OCI-LY3 (cell line): ENCODE measurements around the gene PLCB1.

Experiments used
- H2AFZ ChIP-seq: fragments of 200-600, 300-600 bp; shearing (Covaris generic); 2 replicates; pipeline ENCODE4 v1.6.0; 2014; ENCODE audit warnings: antibody characterized with exemption, low read depth, low read length
- H3K27ac ChIP-seq: fragments of 200-600, 300-600 bp; sonication (generic); 2 replicates; pipeline ENCODE4 v1.5.1; 2014; ENCODE audit warnings: mild to moderate bottlenecking, low read length, moderate library complexity, mixed read lengths
- H3K27me3 ChIP-seq: fragments of 200-600, 300-600 bp; sonication (generic); 2 replicates; pipeline ENCODE4 v1.6.1; 2014; ENCODE audit warnings: low read depth, low read length, mixed read lengths
- H3K36me3 ChIP-seq: fragments of 200-600, 300-600 bp; sonication (generic); replicated peaks from 2 replicates; pipeline ENCODE3; 2014; ENCODE audit warnings: low read depth, low read length, mixed read lengths
- H3K4me1 ChIP-seq: fragments of 300-600, 200-600 bp; sonication (generic); 2 replicates; pipeline ENCODE4 v1.6.1; 2014; ENCODE audit warnings: low read length, mixed read lengths
- H3K4me2 ChIP-seq: fragments of 200-600, 300-600 bp; sonication (generic); 2 replicates; pipeline ENCODE4 v1.6.1; 2014; ENCODE audit warnings: low read length, mixed read lengths
- H3K4me3 ChIP-seq: fragments of 300-600, 200-600 bp; sonication (generic); 2 replicates; pipeline ENCODE4 v1.5.1; 2014; ENCODE audit warnings: antibody characterized with exemption, mild to moderate bottlenecking, low read length, moderate library complexity
- H3K79me2 ChIP-seq: fragments of 300-600, 200-600 bp; shearing (Covaris generic); 2 replicates; pipeline ENCODE4 v1.6.1; 2014; ENCODE audit warnings: mild to moderate bottlenecking, low read length, mixed read lengths
- H3K9ac ChIP-seq: fragments of 300-600, 200-600 bp; shearing (Covaris generic); 2 replicates; pipeline ENCODE4 v1.6.0; 2014; ENCODE audit warnings: mild to moderate bottlenecking, low read length, moderate library complexity
- H3K9me3 ChIP-seq: fragments of 200-600, 300-600 bp; shearing (Covaris generic); 2 replicates; pipeline ENCODE4 v1.6.1; 2014; ENCODE audit warnings: low read length, mixed read lengths; ENCODE audit not compliant: insufficient read depth
- H4K20me1 ChIP-seq: fragments of 200-600, 300-600 bp; sonication (generic); 2 replicates; pipeline ENCODE4 v1.6.1; 2016; ENCODE audit warnings: low read length, mixed read lengths; ENCODE audit not compliant: insufficient read depth
- CTCF ChIP-seq: fragments of 200-600, 300-600 bp; sonication (generic); IDR thresholded peaks from 2 replicates; pipeline ENCODE4 v1.5.1; 2014; ENCODE audit warnings: antibody characterized with exemption, low read length, low read depth
- EZH2phosphoT487 ChIP-seq: fragments of 200-600 bp; shearing (Covaris generic); IDR thresholded peaks from 2 replicates; pipeline ENCODE4 v1.6.1; 2018; ENCODE audit warnings: antibody characterized with exemption, mixed run types, low read depth

Gene PLCB1

GRCh38 chr20:8223091-8223870 lies 91.2 kb downstream of the PLCB1 start:
- H3K4me1 ChIP-seq: peaks cover 22% of the 10 kb centered on the region
- H2AFZ ChIP-seq: no peak overlapping the region
- H3K9ac ChIP-seq: no peak overlapping the region
- no peak overlapping the region for H3K4me3 ChIP-seq
- H3K79me2 ChIP-seq: no peaks in the 10 kb centered on the region
- H4K20me1 ChIP-seq: no peaks in the 10 kb centered on the region
- 0 out of 2 replicates have a peak, but pooled peaks cover 3% of the 10 kb centered on the region for H3K9me3 ChIP-seq
- no peaks in the 10 kb centered on the region for H3K27me3 ChIP-seq
- no peak overlapping the region for H3K27ac ChIP-seq
- H3K36me3 ChIP-seq: no peaks in the 10 kb centered on the region
- TF ChIP-seq CTCF: no peak
- TF ChIP-seq EZH2phosphoT487: no peak
- H3K4me2 ChIP-seq: no peak overlapping the region

- no peaks in the 10 kb centered on the region for H3K79me2 ChIP-seq
- peaks cover 29% of the 10 kb centered on the region for H3K4me1 ChIP-seq
- H4K20me1 ChIP-seq: no peaks in the 10 kb centered on the region
- H2AFZ ChIP-seq: no peak overlapping the region
- no peak overlapping the region for H3K4me3 ChIP-seq
- H3K4me2 ChIP-seq: no peak overlapping the region
- no peak for TF ChIP-seq EZH2phosphoT487
- TF ChIP-seq CTCF: no peak
- no peaks in the 10 kb centered on the region for H3K27me3 ChIP-seq
- 0 out of 2 replicates have a peak, but pooled peaks cover 3% of the 10 kb centered on the region for H3K9me3 ChIP-seq
- H3K9ac ChIP-seq: no peak overlapping the region
- no peak overlapping the region for H3K27ac ChIP-seq
- H3K36me3 ChIP-seq: no peaks in the 10 kb centered on the region
Measured at GRCh38 chr20:8225658-8226057, 93.6 kb downstream of the PLCB1 start.

GRCh38 chr20:8226106-8226505 lies 94.0 kb downstream of the PLCB1 start:
- Histone ChIP-seq H3K36me3 (no peaks in the 10 kb centered on the region), H3K79me2 (no peaks in the 10 kb centered on the region), H2AFZ (no peak overlapping the region), H3K9ac (no peak overlapping the region), H3K27ac (no peak overlapping the region), H3K4me3 (no peak overlapping the region), H3K9me3 (0 out of 2 replicates have a peak, but pooled peaks cover 3% of the 10 kb centered on the region), H3K4me2 (no peak overlapping the region), H3K27me3 (no peaks in the 10 kb centered on the region), H3K4me1 (peaks cover 28% of the 10 kb centered on the region), H4K20me1 (no peaks in the 10 kb centered on the region)
- TF ChIP-seq CTCF: no peak
- no peak for TF ChIP-seq EZH2phosphoT487

- H3K79me2 ChIP-seq: no peaks in the 10 kb centered on the region
- H3K27me3 ChIP-seq: no peaks in the 10 kb centered on the region
- H2AFZ ChIP-seq: no peak overlapping the region
- H4K20me1 ChIP-seq: no peaks in the 10 kb centered on the region
- H3K4me3 ChIP-seq: no peak overlapping the region
- H3K27ac ChIP-seq: no peak overlapping the region
- no peak overlapping the region for H3K9ac ChIP-seq
- 0 out of 2 replicates have a peak, but pooled peaks cover 3% of the 10 kb centered on the region for H3K9me3 ChIP-seq
- peaks cover 16% of the 10 kb centered on the region for H3K4me1 ChIP-seq
- TF ChIP-seq EZH2phosphoT487 (no peak), CTCF (no peak)
- H3K4me2 ChIP-seq: no peak overlapping the region
- H3K36me3 ChIP-seq: no peaks in the 10 kb centered on the region
Measured at GRCh38 chr20:8227293-8227692, 95.2 kb downstream of the PLCB1 start.
